ENCODE data around the gene XRCC3. TPM values are rescaled to one million over a fixed set of nuclear protein-coding genes. Genes with fewer than 3 reads are reported as not detected.

XRCC3 gene
- total RNA-seq, 2 experiments from 2014 or later: 57.8 to 65.0 TPM

GRCh38 chr14:103742499-103743255 is 27.4 kb upstream of the XRCC3 start:
- Mint-ChIP-seq H3K4me3 (no peak overlapping the region), H3K4me1 (no peaks in the 10 kb centered on the region), H3K9me3 (no peaks in the 10 kb centered on the region), H3K27ac (no peak overlapping the region), H3K27me3 (no peaks in the 10 kb centered on the region), H3K36me3 (no peaks in the 10 kb centered on the region)
- DNase-seq: no peak

- Mint-ChIP-seq H3K9me3 (no peaks in the 10 kb centered on the region), H3K4me1 (no peaks in the 10 kb centered on the region), H3K36me3 (no peaks in the 10 kb centered on the region), H3K27ac (no peak overlapping the region), H3K27me3 (no peaks in the 10 kb centered on the region), H3K4me3 (no peak overlapping the region)
- DNase-seq: no peak
Observed at GRCh38 chr14:103741876-103742275, 26.6 kb upstream of the XRCC3 start.

- no peaks in the 10 kb centered on the region for H3K9me3 Mint-ChIP-seq
- no peaks in the 10 kb centered on the region for H3K36me3 Mint-ChIP-seq
- H3K27ac Mint-ChIP-seq: no peak overlapping the region
- no peaks in the 10 kb centered on the region for H3K4me1 Mint-ChIP-seq
- DNase-seq: no peak
- H3K4me3 Mint-ChIP-seq: no peak overlapping the region
- H3K27me3 Mint-ChIP-seq: no peaks in the 10 kb centered on the region
Observed at GRCh38 chr14:103740991-103741689, 25.9 kb upstream of the XRCC3 start.

- Mint-ChIP-seq H3K4me1 (no peaks in the 10 kb centered on the region), H3K4me3 (no peak overlapping the region), H3K27ac (no peak overlapping the region), H3K9me3 (no peaks in the 10 kb centered on the region), H3K36me3 (no peaks in the 10 kb centered on the region), H3K27me3 (no peaks in the 10 kb centered on the region)
- no peak for DNase-seq
Observed at GRCh38 chr14:103739793-103740501, 24.7 kb upstream of the XRCC3 start.

- Mint-ChIP-seq H3K27me3 (no peaks in the 10 kb centered on the region), H3K4me3 (no peak overlapping the region), H3K36me3 (no peaks in the 10 kb centered on the region), H3K27ac (no peak overlapping the region), H3K9me3 (no peaks in the 10 kb centered on the region), H3K4me1 (no peaks in the 10 kb centered on the region)
- no peak for DNase-seq
Observed at GRCh38 chr14:103739466-103739792, 24.2 kb upstream of the XRCC3 start.

- H3K4me3 Mint-ChIP-seq: no peak overlapping the region
- no peaks in the 10 kb centered on the region for H3K36me3 Mint-ChIP-seq
- no peaks in the 10 kb centered on the region for H3K9me3 Mint-ChIP-seq
- H3K27ac Mint-ChIP-seq: no peak overlapping the region
- no peaks in the 10 kb centered on the region for H3K27me3 Mint-ChIP-seq
- DNase-seq: no peak
- no peaks in the 10 kb centered on the region for H3K4me1 Mint-ChIP-seq
Observed at GRCh38 chr14:103738701-103739451, 23.6 kb upstream of the XRCC3 start.

GRCh38 chr14:103738166-103738565 is 22.9 kb upstream of the XRCC3 start:
- H3K4me3 Mint-ChIP-seq: no peak overlapping the region
- no peaks in the 10 kb centered on the region for H3K27me3 Mint-ChIP-seq
- no peaks in the 10 kb centered on the region for H3K36me3 Mint-ChIP-seq
- no peak overlapping the region for H3K27ac Mint-ChIP-seq
- no peak for DNase-seq
- H3K4me1 Mint-ChIP-seq: no peaks in the 10 kb centered on the region
- H3K9me3 Mint-ChIP-seq: no peaks in the 10 kb centered on the region

- no peak overlapping the region for H3K27ac Mint-ChIP-seq
- no peak overlapping the region for H3K4me3 Mint-ChIP-seq
- no peaks in the 10 kb centered on the region for H3K9me3 Mint-ChIP-seq
- no peak for DNase-seq
- H3K36me3 Mint-ChIP-seq: no peaks in the 10 kb centered on the region
- H3K27me3 Mint-ChIP-seq: no peaks in the 10 kb centered on the region
- H3K4me1 Mint-ChIP-seq: no peaks in the 10 kb centered on the region
Observed at GRCh38 chr14:103737432-103738045, 22.3 kb upstream of the XRCC3 start.

GRCh38 chr14:103736546-103737431 is 21.5 kb upstream of the XRCC3 start:
- no peak overlapping the region for H3K27ac Mint-ChIP-seq
- H3K4me3 Mint-ChIP-seq: no peak overlapping the region
- no peaks in the 10 kb centered on the region for H3K36me3 Mint-ChIP-seq
- no peaks in the 10 kb centered on the region for H3K27me3 Mint-ChIP-seq
- no peaks in the 10 kb centered on the region for H3K9me3 Mint-ChIP-seq
- H3K4me1 Mint-ChIP-seq: no peaks in the 10 kb centered on the region
- no peak for DNase-seq

GRCh38 chr14:103735815-103736545 is 20.7 kb upstream of the XRCC3 start:
- H3K36me3 Mint-ChIP-seq: no peaks in the 10 kb centered on the region
- no peak for DNase-seq
- H3K27me3 Mint-ChIP-seq: no peaks in the 10 kb centered on the region
- H3K27ac Mint-ChIP-seq: no peak overlapping the region
- no peak overlapping the region for H3K4me3 Mint-ChIP-seq
- H3K9me3 Mint-ChIP-seq: no peaks in the 10 kb centered on the region
- H3K4me1 Mint-ChIP-seq: no peaks in the 10 kb centered on the region

GRCh38 chr14:103735439-103735814 is 20.2 kb upstream of the XRCC3 start:
- Mint-ChIP-seq H3K27me3 (no peaks in the 10 kb centered on the region), H3K9me3 (no peaks in the 10 kb centered on the region), H3K4me3 (no peak overlapping the region), H3K36me3 (no peaks in the 10 kb centered on the region), H3K4me1 (no peaks in the 10 kb centered on the region), H3K27ac (no peak overlapping the region)
- no peak for DNase-seq

- H3K4me3 Mint-ChIP-seq: no peak overlapping the region
Observed at GRCh38 chr14:103735022-103735421, 19.8 kb upstream of the XRCC3 start.

GRCh38 chr14:103734081-103734888 is 19.0 kb upstream of the XRCC3 start:
- H3K36me3 Mint-ChIP-seq: no peaks in the 10 kb centered on the region
- no peaks in the 10 kb centered on the region for H3K4me1 Mint-ChIP-seq
- DNase-seq: no peak
- no peaks in the 10 kb centered on the region for H3K9me3 Mint-ChIP-seq
- H3K27ac Mint-ChIP-seq: no peak overlapping the region
- H3K4me3 Mint-ChIP-seq: no peak overlapping the region
- no peaks in the 10 kb centered on the region for H3K27me3 Mint-ChIP-seq

More at GRCh38 chr14:103735022-103735421, 19.8 kb upstream of the XRCC3 start:
- no peak for DNase-seq
- H3K9me3 Mint-ChIP-seq: no peaks in the 10 kb centered on the region
- no peaks in the 10 kb centered on the region for H3K36me3 Mint-ChIP-seq
- no peaks in the 10 kb centered on the region for H3K4me1 Mint-ChIP-seq
- no peaks in the 10 kb centered on the region for H3K27me3 Mint-ChIP-seq
- H3K27ac Mint-ChIP-seq: no peak overlapping the region
